WTC11 (cell line): Measurements from ENCODE around the gene STX19. TPM values are rescaled to one million over a fixed set of nuclear protein-coding genes. Genes with fewer than 3 reads are reported as not detected.
A peak's percentile ranks its signal among the peaks of the same experiment; 100 is the strongest.

Experiments
- ATAC-seq: fragments of 200-7000 bp; cut with Tn5 transposase; 2 replicates; pipeline ENCODE4 v1.10.0; 2021; ENCODE audit warnings: mild to moderate bottlenecking, moderate library complexity
- CTCF ChIA-PET: fragments of 300-600 bp; sonication (Branson Sonifier 250); formaldehyde crosslinking; loops from one replicate; lab custom pipeline; 2021; ENCODE audit warnings: antibody characterized with exemption; lab: Charles Lee
- POLR2A ChIA-PET: fragments of 350-600 bp; sonication (Branson Sonifier 250); formaldehyde crosslinking; loops from one replicate; lab custom pipeline; 2021; ENCODE audit warnings: antibody characterized with exemption; lab: Charles Lee
- DNase-seq: peaks from one replicate; pipeline ENCODE4 v3.0.0; 2021; ENCODE audit warnings: low spot score
- H3K27ac Mint-ChIP-seq: 2 replicates; pipeline ENCODE4 v1.8.0; 2021; ENCODE audit warnings: mixed read lengths
- H3K27me3 Mint-ChIP-seq: 2 replicates; pipeline ENCODE4 v1.8.0; 2021; ENCODE audit warnings: low read depth, mild to moderate bottlenecking, moderate library complexity, mixed read lengths
- H3K36me3 Mint-ChIP-seq: 2 replicates; pipeline ENCODE4 v1.8.0; 2021; ENCODE audit warnings: mixed read lengths
- H3K4me1 Mint-ChIP-seq: 2 replicates; pipeline ENCODE4 v1.8.0; 2022; ENCODE audit warnings: mixed read lengths
- H3K4me3 Mint-ChIP-seq: 2 replicates; pipeline ENCODE4 v1.8.0; 2021; ENCODE audit warnings: mild to moderate bottlenecking, moderate library complexity, mixed read lengths
- H3K9me3 Mint-ChIP-seq: 2 replicates; pipeline ENCODE4 v1.8.0; 2021; ENCODE audit warnings: mixed read lengths
- AFF4 ChIP-seq: sonication (generic); formaldehyde crosslinking; IDR thresholded peaks from 2 replicates; pipeline ENCODE4 v1.8.1; 2023; ENCODE audit warnings: mild to moderate bottlenecking, missing genetic modification reagents, borderline replicate concordance
- CDX4 ChIP-seq: fragments of 250-450 bp; sonication (Bioruptor Pico); IDR thresholded peaks from 2 replicates; pipeline ENCODE4 v1.9.0; 2021; ENCODE audit warnings: moderate library complexity, mild to moderate bottlenecking, inconsistent platforms, borderline replicate concordance
- E2F5 ChIP-seq: sonication (generic); formaldehyde crosslinking; IDR thresholded peaks from 2 replicates; pipeline ENCODE4 v1.8.1; 2022; ENCODE audit warnings: mild to moderate bottlenecking, moderate library complexity, missing genetic modification reagents
- ERG ChIP-seq: fragments of 250-450 bp; sonication (Bioruptor Pico); IDR thresholded peaks from 2 replicates; pipeline ENCODE4 v1.8.0; 2021; ENCODE audit warnings: mild to moderate bottlenecking
- FOXJ3 ChIP-seq: sonication (generic); formaldehyde crosslinking; IDR thresholded peaks from 2 replicates; pipeline ENCODE4 v1.9.0; 2021; ENCODE audit warnings: missing genetic modification reagents, mild to moderate bottlenecking, borderline replicate concordance
- FOXP1 ChIP-seq: sonication (generic); formaldehyde crosslinking; IDR thresholded peaks from 2 replicates; pipeline ENCODE4 v1.8.0; 2022; ENCODE audit warnings: missing genetic modification reagents, mild to moderate bottlenecking, moderate library complexity, borderline replicate concordance
- JAZF1 ChIP-seq: fragments of 250-450 bp; sonication (Bioruptor Pico); IDR thresholded peaks from 2 replicates; pipeline ENCODE4 v1.9.0; 2021; ENCODE audit warnings: moderate library complexity, mild to moderate bottlenecking, inconsistent platforms
- NFATC4 ChIP-seq: fragments of 250-450 bp; sonication (Bioruptor Pico); IDR thresholded peaks from 2 replicates; pipeline ENCODE4 v1.9.0; 2021; ENCODE audit warnings: mild to moderate bottlenecking
- NFE2L1 ChIP-seq: sonication (generic); formaldehyde crosslinking; IDR thresholded peaks from 2 replicates; pipeline ENCODE4 v1.8.1; 2023; ENCODE audit warnings: missing genetic modification reagents
- NFYB ChIP-seq: sonication (generic); formaldehyde crosslinking; conservative IDR thresholded peaks from 2 replicates; pipeline ENCODE4 v1.8.0; 2022; ENCODE audit warnings: low read depth, missing genetic modification reagents
- NR3C1 ChIP-seq: sonication (generic); formaldehyde crosslinking; conservative IDR thresholded peaks from 2 replicates; pipeline ENCODE4 v1.8.1; 2023; ENCODE audit warnings: low read depth, mild to moderate bottlenecking, missing genetic modification reagents
- RELA ChIP-seq: sonication (generic); formaldehyde crosslinking; IDR thresholded peaks from 2 replicates; pipeline ENCODE4 v1.8.1; 2022; ENCODE audit warnings: missing genetic modification reagents, mild to moderate bottlenecking, borderline replicate concordance
- TP53 ChIP-seq: sonication (generic); formaldehyde crosslinking; IDR thresholded peaks from 2 replicates; pipeline ENCODE4 v1.8.1; 2023; ENCODE audit warnings: mild to moderate bottlenecking, missing genetic modification reagents
- USF2 ChIP-seq: sonication (generic); formaldehyde crosslinking; IDR thresholded peaks from 2 replicates; pipeline ENCODE4 v1.8.1; 2023; ENCODE audit warnings: mild to moderate bottlenecking, missing genetic modification reagents, moderate library complexity
- ZBTB43 ChIP-seq: sonication (generic); formaldehyde crosslinking; IDR thresholded peaks from 2 replicates; pipeline ENCODE4 v1.8.1; 2023; ENCODE audit warnings: mild to moderate bottlenecking, missing genetic modification reagents
- ZNF263 ChIP-seq: sonication (generic); formaldehyde crosslinking; IDR thresholded peaks from 2 replicates; pipeline ENCODE4 v1.8.1; 2022; ENCODE audit warnings: low read depth, mild to moderate bottlenecking, moderate library complexity, missing genetic modification reagents
- ZNF317 ChIP-seq: sonication (generic); formaldehyde crosslinking; IDR thresholded peaks from 2 replicates; pipeline ENCODE4 v1.8.1; 2023; ENCODE audit warnings: low read depth, mild to moderate bottlenecking, moderate library complexity, missing genetic modification reagents, borderline replicate concordance
- ZNF532 ChIP-seq: fragments of 250-450 bp; sonication (Bioruptor Pico); IDR thresholded peaks from 2 replicates; pipeline ENCODE4 v1.9.0; 2021; ENCODE audit warnings: mild to moderate bottlenecking, borderline replicate concordance
- total RNA-seq: library from RNA; stranded (reverse); gene quantifications from 3 replicates; pipeline ENCODE4 v1.2.3, GENCODE V29; 2021

The STX19 gene
- total RNA-seq, 1 experiment from 2014 or later: not detected

GRCh38 chr3:94008253-94008652, 20.1 kb downstream of the STX19 start:
- ATAC-seq: no peak
- CTCF ChIA-PET: interaction anchor here (0.8 kb wide), 1 partner anchor 54 kb away, joined by 3 read pairs; the partner anchor contains the start of genes DHFR2 and NSUN3
- TF ChIP-seq NR3C1 (CRISPR knock-in tag): no peak
- TF ChIP-seq NFATC4 (CRISPR knock-in tag): no peak
- no peak for TF ChIP-seq E2F5 (CRISPR knock-in tag)
- TF ChIP-seq NFYB (CRISPR knock-in tag): no peak
- TF ChIP-seq ERG (CRISPR knock-in tag): no peak
- no peak for TF ChIP-seq FOXP1
- no peak for TF ChIP-seq USF2
- TF ChIP-seq CDX4 (CRISPR knock-in tag): no peak
- TF ChIP-seq RELA (CRISPR knock-in tag): no peak
- Mint-ChIP-seq H3K4me3 (no peak overlapping the region), H3K27ac (no peak overlapping the region), H3K9me3 (no peaks in the 10 kb centered on the region), H3K36me3 (no peaks in the 10 kb centered on the region; the same call in 1 of the 2 replicates), H3K27me3 (no peaks in the 10 kb centered on the region), H3K4me1 (no peaks in the 10 kb centered on the region)
- no peak for DNase-seq
- POLR2A ChIA-PET: no interaction called here

GRCh38 chr3:94004301-94004910, 24.0 kb downstream of the STX19 start:
- peak; percentile 41; the same call in 1 of the 2 replicates for ATAC-seq
- no peaks in the 10 kb centered on the region; the same call in 1 of the 2 replicates for H3K36me3 Mint-ChIP-seq
- no peak overlapping the region for H3K4me3 Mint-ChIP-seq
- no peaks in the 10 kb centered on the region for H3K4me1 Mint-ChIP-seq
- ChIA-PET POLR2A (no interaction called here), CTCF (interaction anchor here (0.6 to 1.0 kb wide), 3 partner anchors 10 to 97 kb away, joined by 4 to 6 read pairs (median 5); partner anchors contain the start of gene STX19)
- no peaks in the 10 kb centered on the region for H3K27me3 Mint-ChIP-seq
- DNase-seq: no peak
- H3K9me3 Mint-ChIP-seq: no peaks in the 10 kb centered on the region
- H3K27ac Mint-ChIP-seq: no peak overlapping the region
- TF ChIP-seq ZNF317 (CRISPR knock-in tag) (no peak), ZNF263 (CRISPR knock-in tag) (no peak), ZNF532 (CRISPR knock-in tag) (no peak), ZBTB43 (no peak), CDX4 (CRISPR knock-in tag) (no peak), NFATC4 (CRISPR knock-in tag) (no peak), NFE2L1 (CRISPR knock-in tag) (no peak), JAZF1 (CRISPR knock-in tag) (no peak), AFF4 (no peak), FOXJ3 (CRISPR knock-in tag) (no peak), TP53 (CRISPR knock-in tag) (no peak)
- TF ChIP-seq, all 79 proteins: peak for 0
